Upper lobe of right lung (tissue), 1 donor: Measurements from ENCODE around the gene GPR75. TPM values are rescaled to one million over a fixed set of nuclear protein-coding genes. Genes with fewer than 3 reads are reported as not detected.

ENCODE experiments used
- ATAC-seq: fragments of 200-7000 bp; cut with Tn5 transposase; one replicate; pipeline ENCODE4 v1.9.1; 2020; ENCODE audit warnings: mild to moderate bottlenecking, moderate library complexity
- DNase-seq: peaks from one replicate; pipeline ENCODE4 v3.0.0-alpha.2; 2020
- H3K27ac ChIP-seq: fragments of 200-600 bp; one replicate; pipeline ENCODE4 v1.8.0; 2022
- H3K27me3 ChIP-seq: fragments of 200-600 bp; one replicate; pipeline ENCODE4 v1.8.0; 2022; ENCODE audit warnings: mild to moderate bottlenecking
- H3K36me3 ChIP-seq: fragments of 200-600 bp; one replicate; pipeline ENCODE4 v1.8.0; 2022
- H3K4me1 ChIP-seq: fragments of 200-600 bp; one replicate; pipeline ENCODE4 v1.8.0; 2022
- H3K4me3 ChIP-seq: fragments of 200-600 bp; one replicate; pipeline ENCODE4 v1.8.0; 2022; ENCODE audit warnings: mild to moderate bottlenecking
- H3K9me3 ChIP-seq: fragments of 200-600 bp; one replicate; pipeline ENCODE4 v1.8.0; 2022
- intact Hi-C: fragments of 100-400 bp; cut with DNase I; formaldehyde crosslinking; loops from one replicate; pipeline ENCODE4 v1.11.0; 2022
- total RNA-seq: library from RNA; stranded (reverse); fragmentation: NEBNext Ultra II Directional; extraction: Animal tissue kit (Norgen Biotek cat#: 25700); gene quantifications from one replicate; pipeline ENCODE4 v1.2.1, GENCODE V29; 2021
- TF ChIP-seq, protein P1 (sequence below): fragments of 200-600 bp; IDR thresholded peaks from one replicate; pipeline ENCODE4 v1.8.0; 2022; ENCODE audit warnings: antibody characterized with exemption
- donor health status: DM: no; HTN: yes; CAD: no; lungs with severe emphysema.

The GPR75 gene
- total RNA-seq, 1 donor from 2014 or later = 2.5 TPM

DNA sequence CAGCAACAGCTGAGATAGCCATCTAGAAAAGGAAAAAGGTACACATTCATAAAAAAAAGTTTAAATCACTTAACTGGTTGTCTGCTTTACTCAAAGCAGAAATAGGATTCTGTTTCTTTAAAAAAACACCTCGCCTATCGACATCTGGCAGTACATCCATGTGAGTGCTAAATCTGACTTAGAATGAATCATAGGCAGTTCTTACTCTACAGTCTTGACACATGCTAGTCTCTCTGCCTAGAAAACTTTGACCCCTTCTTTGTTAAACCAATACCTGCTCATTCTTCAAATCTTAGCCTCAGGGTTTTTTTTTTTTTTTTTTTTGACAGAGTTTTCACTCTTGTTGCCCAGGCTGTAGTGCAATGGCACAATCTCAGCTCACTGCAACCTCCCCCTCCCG is 37.1 kb upstream of the GPR75 start:
- no peaks in the 10 kb centered on the region for H3K4me1 ChIP-seq
- no peak for DNase-seq
- H3K27me3 ChIP-seq = no peaks in the 10 kb centered on the region
- no peak overlapping the region for H3K4me3 ChIP-seq
- ATAC-seq = no peak
- no peak overlapping the region for H3K27ac ChIP-seq
- TF ChIP-seq, protein P1, sequence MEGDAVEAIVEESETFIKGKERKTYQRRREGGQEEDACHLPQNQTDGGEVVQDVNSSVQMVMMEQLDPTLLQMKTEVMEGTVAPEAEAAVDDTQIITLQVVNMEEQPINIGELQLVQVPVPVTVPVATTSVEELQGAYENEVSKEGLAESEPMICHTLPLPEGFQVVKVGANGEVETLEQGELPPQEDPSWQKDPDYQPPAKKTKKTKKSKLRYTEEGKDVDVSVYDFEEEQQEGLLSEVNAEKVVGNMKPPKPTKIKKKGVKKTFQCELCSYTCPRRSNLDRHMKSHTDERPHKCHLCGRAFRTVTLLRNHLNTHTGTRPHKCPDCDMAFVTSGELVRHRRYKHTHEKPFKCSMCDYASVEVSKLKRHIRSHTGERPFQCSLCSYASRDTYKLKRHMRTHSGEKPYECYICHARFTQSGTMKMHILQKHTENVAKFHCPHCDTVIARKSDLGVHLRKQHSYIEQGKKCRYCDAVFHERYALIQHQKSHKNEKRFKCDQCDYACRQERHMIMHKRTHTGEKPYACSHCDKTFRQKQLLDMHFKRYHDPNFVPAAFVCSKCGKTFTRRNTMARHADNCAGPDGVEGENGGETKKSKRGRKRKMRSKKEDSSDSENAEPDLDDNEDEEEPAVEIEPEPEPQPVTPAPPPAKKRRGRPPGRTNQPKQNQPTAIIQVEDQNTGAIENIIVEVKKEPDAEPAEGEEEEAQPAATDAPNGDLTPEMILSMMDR = no peak
- peaks cover 100% of the 10 kb centered on the region for H3K36me3 ChIP-seq
- intact Hi-C loops = no loop called here
- H3K9me3 ChIP-seq = no peaks in the 10 kb centered on the region

DNA sequence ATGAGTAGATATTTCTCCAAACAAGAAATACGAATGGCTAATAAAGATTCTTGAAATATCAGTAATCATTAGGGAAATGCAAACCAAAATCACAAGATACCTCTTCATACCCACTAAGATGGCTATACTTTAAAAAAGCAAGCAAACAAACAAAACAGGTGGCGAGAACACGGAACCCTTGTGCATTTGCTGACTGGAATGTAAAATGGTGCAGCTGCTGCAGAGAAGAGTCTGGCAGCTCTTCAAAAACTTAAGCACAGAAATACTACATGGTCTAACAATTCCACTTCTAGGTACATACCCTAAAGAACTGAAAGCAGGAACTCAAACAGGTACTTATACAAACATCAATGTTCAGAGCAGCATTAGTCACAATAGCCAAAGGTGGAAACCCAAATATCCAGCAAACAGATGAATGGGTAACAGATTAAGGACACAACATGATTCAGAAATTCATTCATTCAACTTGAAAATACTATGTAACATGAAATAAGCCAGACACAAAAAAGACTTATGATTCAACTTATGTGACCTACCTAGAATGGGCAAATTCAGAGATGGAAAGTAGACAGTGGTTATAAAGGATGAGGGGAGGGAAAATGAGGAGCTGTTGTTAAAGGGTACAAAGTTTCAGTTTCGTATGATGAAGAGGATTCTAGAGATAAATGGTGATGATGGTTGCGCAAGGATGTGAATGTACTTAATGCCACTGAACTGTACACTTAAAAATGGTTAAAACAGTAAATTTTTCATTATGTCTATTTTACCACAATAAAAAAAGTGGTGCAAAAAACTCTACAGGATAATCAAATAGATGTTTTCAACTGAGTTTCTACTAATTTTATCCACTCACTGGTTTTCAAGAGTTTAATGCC is 26.9 kb upstream of the GPR75 start:
- DNase-seq (no peak), ATAC-seq (peak; percentile 63)
- TF ChIP-seq, protein P1 = no peak
- H3K9me3 ChIP-seq = no peaks in the 10 kb centered on the region
- H3K36me3 ChIP-seq = peaks cover 99% of the 10 kb centered on the region
- H3K4me3 ChIP-seq = no peak overlapping the region
- no peak overlapping the region for H3K27ac ChIP-seq
- H3K27me3 ChIP-seq = no peaks in the 10 kb centered on the region
- intact Hi-C loops = no loop called here
- no peaks in the 10 kb centered on the region for H3K4me1 ChIP-seq

DNA sequence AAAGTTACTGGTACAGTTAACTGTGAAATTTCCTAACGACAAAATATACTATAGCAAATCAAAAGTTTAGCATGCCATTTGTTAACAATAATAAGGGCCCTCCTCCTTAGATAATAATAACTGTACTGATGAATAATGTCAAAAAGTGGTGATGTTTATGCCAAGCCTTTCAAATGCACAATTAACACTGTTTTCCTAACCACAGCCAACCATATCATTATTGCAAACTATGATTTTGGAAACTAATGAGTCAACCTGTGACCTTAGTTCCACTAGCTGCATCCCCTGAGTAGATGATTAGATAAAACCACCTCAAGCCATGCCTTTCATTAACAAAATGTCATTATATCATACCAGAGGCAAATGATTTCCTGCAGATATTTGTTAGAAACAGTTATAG is 25.1 kb upstream of the GPR75 start:
- ATAC-seq = no peak
- Histone ChIP-seq H3K4me1 (no peaks in the 10 kb centered on the region), H3K27ac (no peak overlapping the region), H3K9me3 (no peaks in the 10 kb centered on the region), H3K27me3 (no peaks in the 10 kb centered on the region), H3K4me3 (no peak overlapping the region), H3K36me3 (peaks cover 94% of the 10 kb centered on the region)
- intact Hi-C loops = no loop called here
- DNase-seq = no peak
- TF ChIP-seq, protein P1 = no peak

DNA sequence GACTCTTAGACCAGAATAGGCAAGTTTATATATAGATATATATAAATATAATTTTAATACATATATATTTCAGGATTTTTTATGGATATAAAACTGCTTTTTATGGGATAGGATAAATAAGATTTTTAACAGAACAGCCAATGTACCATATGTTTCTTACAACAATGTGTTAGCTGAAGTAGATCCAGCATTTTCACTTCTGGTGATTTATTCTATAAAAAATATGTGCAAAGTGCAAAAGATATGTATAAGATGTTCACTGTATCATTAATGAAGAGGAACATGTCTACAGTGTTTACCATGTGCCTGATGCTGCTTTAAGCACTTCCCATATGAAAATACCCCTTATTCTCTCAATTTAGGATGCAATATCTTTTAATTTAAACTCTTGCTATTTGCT is 22.2 kb upstream of the GPR75 start:
- TF ChIP-seq, protein P1 = no peak
- Histone ChIP-seq H3K36me3 (peaks cover 91% of the 10 kb centered on the region), H3K27me3 (no peaks in the 10 kb centered on the region), H3K9me3 (no peaks in the 10 kb centered on the region), H3K4me3 (no peak overlapping the region), H3K27ac (no peak overlapping the region), H3K4me1 (no peaks in the 10 kb centered on the region)
- DNase-seq = no peak
- no peak for ATAC-seq
- intact Hi-C loops = no loop called here

DNA sequence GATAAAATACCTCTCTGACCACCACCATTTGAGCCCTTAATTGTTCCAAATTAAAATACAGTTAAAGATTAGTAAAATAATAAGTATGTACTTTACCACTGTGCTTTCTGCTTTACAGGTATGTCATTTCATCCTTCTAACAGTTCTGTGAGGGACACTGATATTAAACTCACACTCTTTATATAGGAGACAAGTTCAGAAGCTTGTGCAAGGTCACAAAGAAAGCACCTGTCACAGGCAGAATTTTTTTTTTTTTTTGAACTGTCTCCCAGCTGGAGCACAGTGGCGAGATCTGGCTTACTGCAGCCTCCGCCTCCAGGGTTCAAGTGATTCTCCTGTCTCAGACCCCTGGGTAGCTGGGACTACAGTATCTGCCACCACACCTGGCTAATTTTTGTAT is 21.6 kb upstream of the GPR75 start:
- Histone ChIP-seq H3K27ac (no peak overlapping the region), H3K4me1 (no peaks in the 10 kb centered on the region), H3K27me3 (no peaks in the 10 kb centered on the region), H3K4me3 (no peak overlapping the region), H3K36me3 (peaks cover 88% of the 10 kb centered on the region), H3K9me3 (no peaks in the 10 kb centered on the region)
- ATAC-seq = no peak
- intact Hi-C loops = no loop called here
- TF ChIP-seq, protein P1 = no peak
- no peak for DNase-seq
